Keratinocyte (primary cell): ENCODE data around the gene KLHL2.
"Not testable (repeated sequence)": the region's sequence is repeated elsewhere in the genome, so short reads cannot be mapped to it uniquely, and the experiment has no call there.

Experiments
- CTCF ChIP-seq, 3 experiments: IDR thresholded peaks in 1 of 3; conservative IDR thresholded peaks in 1 of 3; optimal IDR thresholded peaks in 1 of 3; 2 replicates in 2 of 3; 3 replicates in 1 of 3; pipeline versions ENCODE3 to v1.5.1; 2011; ENCODE audit warnings: low read length in 3 of 3, mild to moderate bottlenecking in 3 of 3, moderate library complexity in 2 of 3, control low read depth in 1 of 3, inconsistent platforms in 1 of 3; ENCODE audit not compliant: insufficient read depth in 2 of 3; ENCODE audit errors: extremely low read depth in 1 of 3
- EZH2 ChIP-seq: IDR thresholded peaks from one replicate; pipeline ENCODE4 v1.6.1; 2012; ENCODE audit warnings: inconsistent platforms, mild to moderate bottlenecking, low read length, moderate library complexity

GRCh38 chr4:165227401-165227800 lies 20.0 kb downstream of the KLHL2 start:
- TF ChIP-seq CTCF (optimal IDR thresholded peaks at IDR 0.05 in 1 of 3, IDR thresholded peaks at IDR 0.05 in 1 of 3, conservative IDR thresholded peaks at IDR 0.05 in 1 of 3; ENCODE audit: extremely low read depth in 1 of 3, insufficient read depth in 2 of 3, low read length in 3 of 3); EZH2: not testable (repeated sequence)
